HG03045 (cell line): Measurements from ENCODE around the gene PHLDB2.

ENCODE experiments used
- ATAC-seq: cut with Tn5 transposase; IDR thresholded peaks from one replicate; pipeline ENCODE4 v1.9.1; 2021; ENCODE audit warnings: mild to moderate bottlenecking, moderate library complexity; ENCODE audit not compliant: unreplicated experiment

The PHLDB2 gene

DNA sequence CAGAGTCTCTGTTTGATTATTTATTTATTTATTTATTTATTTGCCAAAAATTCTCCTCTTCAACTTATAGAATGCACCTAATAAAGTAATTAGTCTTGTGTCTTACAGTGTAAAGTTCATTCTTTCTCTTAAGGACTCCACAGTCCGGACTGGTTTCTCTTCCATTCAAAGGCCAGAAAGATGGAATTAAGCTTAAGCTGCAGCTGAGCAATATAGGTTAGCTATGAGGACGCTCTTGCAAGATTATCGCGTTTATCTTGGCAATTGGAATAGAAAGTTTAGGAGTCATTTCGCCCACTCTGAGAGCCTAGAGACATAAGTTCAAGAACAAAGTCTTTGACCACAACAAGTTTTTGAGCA lies 154.7 kb downstream of the PHLDB2 start:
- peak; percentile 13 for ATAC-seq

DNA sequence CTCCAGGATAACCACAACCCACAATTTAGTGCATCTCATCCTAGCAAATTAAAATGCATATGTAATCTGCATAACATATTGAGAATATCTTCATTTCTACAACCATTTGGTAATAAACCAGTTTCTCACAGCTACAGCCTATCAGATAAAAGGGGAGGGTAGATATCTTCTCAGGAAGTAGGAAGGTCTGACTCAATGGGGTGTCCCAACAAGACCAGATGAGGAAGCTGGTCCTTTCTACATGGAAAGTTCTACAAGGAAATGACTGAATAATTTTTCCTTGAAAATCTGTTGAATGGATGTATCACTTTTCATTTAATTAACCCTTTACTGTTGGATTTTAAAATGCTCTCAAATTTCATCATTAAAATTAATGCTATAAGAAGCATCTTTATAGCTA lies 158.0 kb downstream of the PHLDB2 start:
- ATAC-seq: no peak

DNA sequence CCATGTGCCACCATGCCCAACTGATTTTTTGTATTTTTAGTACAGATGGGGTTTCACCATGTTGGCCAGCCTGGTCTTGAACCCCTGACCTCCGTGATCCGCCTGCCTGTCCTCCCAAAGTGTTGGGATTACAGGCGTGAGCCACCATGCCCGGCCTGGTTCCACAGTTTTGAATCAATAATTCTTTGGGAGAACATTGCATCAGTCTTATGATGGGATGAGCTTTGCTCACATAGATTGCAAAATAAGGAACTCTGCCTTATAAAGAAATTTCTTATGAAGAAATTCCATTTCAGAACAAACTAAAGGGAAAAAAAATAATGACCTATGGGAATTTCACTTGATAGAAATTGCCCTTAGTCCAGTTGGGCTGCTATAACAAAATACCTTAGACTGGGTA lies 159.6 kb downstream of the PHLDB2 start:
- ATAC-seq: no peak

DNA sequence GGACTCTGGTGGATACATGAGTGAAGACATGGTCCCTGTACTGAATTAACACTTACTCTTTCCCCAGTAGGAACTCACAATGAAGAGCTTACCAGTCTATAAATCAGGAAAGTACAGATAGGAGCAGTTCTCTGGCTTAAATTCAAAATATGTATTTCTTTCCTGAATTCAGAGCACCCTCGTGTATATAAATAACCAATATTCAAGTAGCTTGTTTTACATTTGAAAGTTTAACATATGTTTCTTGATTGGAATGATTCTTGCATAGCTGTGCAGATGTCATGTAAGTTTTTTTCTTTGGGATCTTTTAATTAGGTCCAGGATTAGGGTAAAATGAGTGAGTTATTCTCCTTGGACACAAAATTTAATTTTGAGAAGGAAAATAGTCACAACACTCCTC lies 160.7 kb downstream of the PHLDB2 start:
- ATAC-seq: no peak

DNA sequence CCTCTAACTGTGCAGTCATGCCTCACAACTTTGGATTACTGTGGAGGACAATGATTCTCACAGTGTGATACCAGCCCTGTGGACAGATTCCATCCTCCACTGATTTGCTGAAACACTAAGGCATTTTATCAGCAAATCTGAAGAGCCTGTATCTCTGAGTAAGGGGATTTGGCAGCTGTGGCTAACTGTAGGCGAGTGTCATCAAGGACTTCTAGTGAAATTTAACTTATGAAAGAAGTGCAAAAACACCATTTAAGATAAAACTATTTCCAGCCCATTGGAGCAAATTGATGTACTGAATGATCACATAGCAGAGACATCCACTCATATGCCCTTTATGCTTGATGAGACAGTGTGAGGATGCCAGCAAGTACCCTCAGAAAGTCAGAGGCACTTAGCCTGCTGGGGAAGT lies 161.6 kb downstream of the PHLDB2 start:
- ATAC-seq: no peak
